ENCODE results near the gene STAT2. TPM values are rescaled to one million over a fixed set of nuclear protein-coding genes. Genes with fewer than 3 reads are reported as not detected.

The STAT2 gene
- total RNA-seq, 1 donor from 2014 or later, result 47.9 TPM

GRCh38 chr12:56304276-56304675 lies 55.6 kb downstream of the STAT2 start:
- FAIRE-seq, result no peak
- no peaks in the 10 kb centered on the region for H3K27me3 ChIP-seq (ENCODE audit: control insufficient read depth, insufficient read depth, low read length)
- peaks cover 3% of the 10 kb centered on the region for H3K36me3 ChIP-seq (ENCODE audit: control insufficient read depth, insufficient read depth, low read length)
- no peak overlapping the region for H3K4me3 ChIP-seq (ENCODE audit: low read depth, low read length)
- no peak for DNase-seq (ENCODE audit: low read depth)
- TF ChIP-seq CTCF (IDR thresholded peaks at IDR 0.05; ENCODE audit: insufficient read depth, low read length, severe bottlenecking), result no peak

GRCh38 chr12:56300644-56301464 lies 59.1 kb downstream of the STAT2 start:
- peaks cover 7% of the 10 kb centered on the region for H3K36me3 ChIP-seq (ENCODE audit: control insufficient read depth, insufficient read depth, low read length)
- FAIRE-seq (no peak), DNase-seq (ENCODE audit: low read depth) (no peak)
- no peak for TF ChIP-seq CTCF (IDR thresholded peaks at IDR 0.05; ENCODE audit: insufficient read depth, low read length, severe bottlenecking)
- H3K27me3 ChIP-seq (ENCODE audit: control insufficient read depth, insufficient read depth, low read length), result no peaks in the 10 kb centered on the region
- peak overlapping the region; percentile 77 for H3K4me3 ChIP-seq (ENCODE audit: low read depth, low read length)

GRCh38 chr12:56299853-56300643 lies 59.9 kb downstream of the STAT2 start, which contains the start of gene CS:
Gene CS, minus strand, starts transcription at chr12:56300330. Its CDS starts 129 bp downstream, at chr12:56300201.
- DNase-seq (ENCODE audit: low read depth) (peak; percentile 91), FAIRE-seq (no peak)
- peaks cover 7% of the 10 kb centered on the region for H3K36me3 ChIP-seq (ENCODE audit: control insufficient read depth, insufficient read depth, low read length)
- no peak for TF ChIP-seq CTCF (IDR thresholded peaks at IDR 0.05; ENCODE audit: insufficient read depth, low read length, severe bottlenecking)
- no peaks in the 10 kb centered on the region for H3K27me3 ChIP-seq (ENCODE audit: control insufficient read depth, insufficient read depth, low read length)
- H3K4me3 ChIP-seq (ENCODE audit: low read depth, low read length), result peak within 1 kb of the TSS; percentile 77

DNA sequence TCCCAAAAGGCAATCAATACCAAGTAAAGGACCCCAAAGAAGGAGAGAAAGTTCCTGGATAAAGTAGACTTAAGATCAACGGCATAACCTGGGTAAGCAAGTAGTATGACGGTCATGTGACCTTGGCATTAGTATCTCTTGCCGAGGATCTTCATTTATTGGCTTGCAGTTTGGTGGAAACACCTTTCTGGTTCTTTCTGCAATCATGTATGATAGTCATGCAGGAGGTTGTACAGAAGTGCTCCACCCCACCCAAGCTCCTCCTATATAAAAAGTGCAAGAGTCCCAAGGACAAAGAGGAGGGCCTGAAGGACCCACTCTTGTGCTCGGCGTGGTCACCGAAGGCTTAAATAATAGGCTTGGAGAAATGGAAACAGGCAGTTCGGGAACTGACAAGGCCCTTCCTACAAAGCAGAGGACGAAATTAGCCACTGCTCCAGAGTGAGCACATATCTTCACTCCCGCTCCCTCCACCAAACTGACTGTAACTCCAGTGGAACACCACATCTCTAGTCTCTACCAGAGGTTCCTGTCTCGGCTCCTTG lies 60.5 kb downstream of the STAT2 start:
- Histone ChIP-seq H3K4me3 (ENCODE audit: low read depth, low read length) (peak overlapping the region; percentile 77), H3K36me3 (ENCODE audit: control insufficient read depth, insufficient read depth, low read length) (peaks cover 7% of the 10 kb centered on the region), H3K27me3 (ENCODE audit: control insufficient read depth, insufficient read depth, low read length) (no peaks in the 10 kb centered on the region)
- DNase-seq (ENCODE audit: low read depth), result peak; percentile 39
- no peak for TF ChIP-seq CTCF (IDR thresholded peaks at IDR 0.05; ENCODE audit: insufficient read depth, low read length, severe bottlenecking)
- no peak for FAIRE-seq

DNA sequence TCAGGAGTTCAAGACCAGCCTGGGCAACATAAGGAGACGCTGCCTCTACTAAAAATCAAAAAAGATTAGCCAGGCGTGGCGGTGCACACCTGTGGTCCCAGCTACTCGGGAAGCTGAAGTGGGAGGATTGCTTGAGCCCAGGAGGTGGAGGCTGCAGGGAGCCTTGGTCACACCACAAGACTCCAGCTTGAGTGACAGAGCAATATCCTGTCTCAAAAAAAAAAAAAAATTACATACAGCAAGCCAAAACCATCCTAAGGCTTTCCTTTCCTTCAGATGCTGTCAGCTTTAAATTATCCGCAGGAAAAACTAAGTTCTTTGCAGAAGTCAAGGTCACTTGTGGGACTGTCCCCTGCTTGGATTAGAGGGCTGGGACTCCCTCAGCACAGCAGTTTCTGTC lies 61.1 kb downstream of the STAT2 start:
- DNase-seq (ENCODE audit: low read depth), result no peak
- no peak for TF ChIP-seq CTCF (IDR thresholded peaks at IDR 0.05; ENCODE audit: insufficient read depth, low read length, severe bottlenecking)
- no peak for FAIRE-seq
- H3K4me3 ChIP-seq (ENCODE audit: low read depth, low read length), result no peak overlapping the region
- no peaks in the 10 kb centered on the region for H3K27me3 ChIP-seq (ENCODE audit: control insufficient read depth, insufficient read depth, low read length)
- peaks cover 7% of the 10 kb centered on the region for H3K36me3 ChIP-seq (ENCODE audit: control insufficient read depth, insufficient read depth, low read length)
